H1 (cell line): ENCODE measurements around the gene SCYL1. TPM values are rescaled to one million over a fixed set of nuclear protein-coding genes. Genes with fewer than 3 reads are reported as not detected.

Experiments used
- FOSL1 ChIP-seq: IDR thresholded peaks from 2 replicates; pipeline ENCODE4 v1.6.1; 2011; ENCODE audit warnings: mild to moderate bottlenecking, low read depth, low read length, moderate library complexity; ENCODE audit not compliant: insufficient read depth
- JUN ChIP-seq: IDR thresholded peaks from 2 replicates; pipeline ENCODE4 v1.6.1; 2011; ENCODE audit warnings: low read depth, mild to moderate bottlenecking, improper control_type of control experiment, low read length
- KDM5A ChIP-seq: fragments of 200-600 bp; IDR thresholded peaks from 2 replicates; pipeline ENCODE4 v1.7.1; 2012; ENCODE audit warnings: mild to moderate bottlenecking, low read length, inconsistent platforms, mixed read lengths
- MAFK ChIP-seq: IDR thresholded peaks from 2 replicates; pipeline ENCODE4 v1.6.1; 2012; ENCODE audit warnings: low read depth, mild to moderate bottlenecking, improper control_type of control experiment, low read length
- POLR2A ChIP-seq, 2 experiments: IDR thresholded peaks; 1 replicate in 1 of 2; 2 replicates in 1 of 2; pipeline ENCODE4 v1.6.1; 2011; ENCODE audit warnings: low read depth in 2 of 2, low read length in 2 of 2, mild to moderate bottlenecking in 2 of 2; ENCODE audit errors: control extremely low read depth in 1 of 2
- POLR2AphosphoS5 ChIP-seq: IDR thresholded peaks from 2 replicates; pipeline ENCODE4 v1.6.1; 2011; ENCODE audit warnings: low read depth, low read length
- RFX5 ChIP-seq: IDR thresholded peaks from 2 replicates; pipeline ENCODE4 v1.6.1; 2011; ENCODE audit warnings: low read depth, low read length, improper control_type of control experiment, borderline replicate concordance
- SAP30 ChIP-seq: fragments of 300-600 bp; sonication (generic); IDR thresholded peaks from 2 replicates; pipeline ENCODE4 v1.7.1; 2012; ENCODE audit warnings: low read length, moderate library complexity, mild to moderate bottlenecking, inconsistent platforms; ENCODE audit not compliant: insufficient read depth, insufficient replicate concordance
- TEAD4 ChIP-seq: IDR thresholded peaks from 2 replicates; pipeline ENCODE4 v1.6.1; 2012; ENCODE audit warnings: low read depth, low read length, inconsistent platforms, mixed read lengths
- polyA plus RNA-seq, 7 experiments: library from polyadenylated mRNA; depleted of rRNA in 3 of 7; stranded (reverse) in 5 of 7; unstranded in 2 of 7; fragments of >200 nt in 5 of 7; fragments of 200-250 nt in 2 of 7; gene quantifications; 1 replicate in 5 of 7; 2 replicates in 1 of 7; 4 replicates in 1 of 7; pipeline versions ENCODE4 v1.2.1 to v1.2.3, GENCODE V29; 2011 to 2013; ENCODE audit warnings: missing spikeins in 2 of 7, mixed read lengths in 2 of 7
- total RNA-seq: library from RNA; stranded (reverse); fragmentation: NEBNext Ultra II Directional; extraction: Animal tissue kit (Norgen Biotek cat#: 25700); gene quantifications from 2 replicates; pipeline ENCODE4 v1.2.1, GENCODE V29; 2021
- TF ChIP-seq, protein P1 (sequence below): fragments of 300-600 bp; sonication (generic); IDR thresholded peaks from 2 replicates; pipeline ENCODE4 v1.7.1; 2012; ENCODE audit warnings: low read length, moderate library complexity, mild to moderate bottlenecking, inconsistent platforms; ENCODE audit not compliant: insufficient replicate concordance

Gene SCYL1
- total and polyA plus RNA-seq, 2 of the 8 experiments (the other 6 are each of a cell fraction or from before 2014, with no cell fraction given), result 59.8 to 77.7 TPM

DNA sequence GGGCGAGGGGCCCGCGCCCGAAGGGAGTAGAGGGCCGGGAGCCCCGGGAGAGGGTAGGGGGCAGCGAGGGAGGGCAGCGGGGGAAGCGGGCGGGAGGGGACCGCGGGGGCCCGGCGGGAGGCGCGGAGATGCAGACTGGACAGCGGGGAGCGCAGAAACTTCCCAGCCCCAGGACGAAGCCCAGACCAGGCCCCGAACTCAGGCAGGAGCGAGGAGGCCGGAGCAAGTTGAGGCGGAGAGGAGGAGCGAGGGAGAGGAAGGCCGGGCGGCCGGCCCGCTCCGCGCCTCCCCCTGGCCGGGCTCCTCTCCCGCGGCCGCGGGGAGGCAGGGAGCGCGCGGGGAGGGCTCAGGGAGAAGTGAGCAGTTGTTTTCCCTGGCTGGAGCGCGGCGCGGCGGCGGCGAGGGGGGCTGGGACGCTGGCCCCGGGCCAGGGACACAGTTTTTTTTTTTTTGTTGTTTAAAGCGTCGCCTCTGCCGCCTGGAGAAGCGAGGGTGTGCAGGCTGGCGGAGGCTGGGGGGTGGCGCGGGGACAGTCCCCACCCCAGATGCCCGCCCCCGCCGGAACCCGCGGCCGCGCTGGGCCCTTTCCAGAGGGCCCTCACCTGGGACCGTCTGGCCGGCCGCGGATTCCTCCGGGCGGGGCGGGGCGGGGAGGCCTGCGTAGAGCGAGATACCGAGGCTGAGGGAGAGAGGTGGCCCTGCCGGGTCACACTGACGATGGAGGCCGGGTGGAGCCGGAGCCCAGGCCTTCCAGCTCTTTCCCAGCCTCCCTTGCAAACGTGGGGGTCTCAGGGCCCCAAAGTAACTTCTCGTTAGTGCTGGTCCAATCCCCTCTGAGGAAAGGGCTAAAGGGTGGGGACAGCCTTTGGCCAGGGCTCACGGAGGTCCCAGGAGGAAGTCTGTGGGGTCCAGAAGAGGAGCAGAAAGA is 33.4 kb downstream of the SCYL1 start, which contains the start of gene LTBP3 (continued):
- TF ChIP-seq, protein P1, sequence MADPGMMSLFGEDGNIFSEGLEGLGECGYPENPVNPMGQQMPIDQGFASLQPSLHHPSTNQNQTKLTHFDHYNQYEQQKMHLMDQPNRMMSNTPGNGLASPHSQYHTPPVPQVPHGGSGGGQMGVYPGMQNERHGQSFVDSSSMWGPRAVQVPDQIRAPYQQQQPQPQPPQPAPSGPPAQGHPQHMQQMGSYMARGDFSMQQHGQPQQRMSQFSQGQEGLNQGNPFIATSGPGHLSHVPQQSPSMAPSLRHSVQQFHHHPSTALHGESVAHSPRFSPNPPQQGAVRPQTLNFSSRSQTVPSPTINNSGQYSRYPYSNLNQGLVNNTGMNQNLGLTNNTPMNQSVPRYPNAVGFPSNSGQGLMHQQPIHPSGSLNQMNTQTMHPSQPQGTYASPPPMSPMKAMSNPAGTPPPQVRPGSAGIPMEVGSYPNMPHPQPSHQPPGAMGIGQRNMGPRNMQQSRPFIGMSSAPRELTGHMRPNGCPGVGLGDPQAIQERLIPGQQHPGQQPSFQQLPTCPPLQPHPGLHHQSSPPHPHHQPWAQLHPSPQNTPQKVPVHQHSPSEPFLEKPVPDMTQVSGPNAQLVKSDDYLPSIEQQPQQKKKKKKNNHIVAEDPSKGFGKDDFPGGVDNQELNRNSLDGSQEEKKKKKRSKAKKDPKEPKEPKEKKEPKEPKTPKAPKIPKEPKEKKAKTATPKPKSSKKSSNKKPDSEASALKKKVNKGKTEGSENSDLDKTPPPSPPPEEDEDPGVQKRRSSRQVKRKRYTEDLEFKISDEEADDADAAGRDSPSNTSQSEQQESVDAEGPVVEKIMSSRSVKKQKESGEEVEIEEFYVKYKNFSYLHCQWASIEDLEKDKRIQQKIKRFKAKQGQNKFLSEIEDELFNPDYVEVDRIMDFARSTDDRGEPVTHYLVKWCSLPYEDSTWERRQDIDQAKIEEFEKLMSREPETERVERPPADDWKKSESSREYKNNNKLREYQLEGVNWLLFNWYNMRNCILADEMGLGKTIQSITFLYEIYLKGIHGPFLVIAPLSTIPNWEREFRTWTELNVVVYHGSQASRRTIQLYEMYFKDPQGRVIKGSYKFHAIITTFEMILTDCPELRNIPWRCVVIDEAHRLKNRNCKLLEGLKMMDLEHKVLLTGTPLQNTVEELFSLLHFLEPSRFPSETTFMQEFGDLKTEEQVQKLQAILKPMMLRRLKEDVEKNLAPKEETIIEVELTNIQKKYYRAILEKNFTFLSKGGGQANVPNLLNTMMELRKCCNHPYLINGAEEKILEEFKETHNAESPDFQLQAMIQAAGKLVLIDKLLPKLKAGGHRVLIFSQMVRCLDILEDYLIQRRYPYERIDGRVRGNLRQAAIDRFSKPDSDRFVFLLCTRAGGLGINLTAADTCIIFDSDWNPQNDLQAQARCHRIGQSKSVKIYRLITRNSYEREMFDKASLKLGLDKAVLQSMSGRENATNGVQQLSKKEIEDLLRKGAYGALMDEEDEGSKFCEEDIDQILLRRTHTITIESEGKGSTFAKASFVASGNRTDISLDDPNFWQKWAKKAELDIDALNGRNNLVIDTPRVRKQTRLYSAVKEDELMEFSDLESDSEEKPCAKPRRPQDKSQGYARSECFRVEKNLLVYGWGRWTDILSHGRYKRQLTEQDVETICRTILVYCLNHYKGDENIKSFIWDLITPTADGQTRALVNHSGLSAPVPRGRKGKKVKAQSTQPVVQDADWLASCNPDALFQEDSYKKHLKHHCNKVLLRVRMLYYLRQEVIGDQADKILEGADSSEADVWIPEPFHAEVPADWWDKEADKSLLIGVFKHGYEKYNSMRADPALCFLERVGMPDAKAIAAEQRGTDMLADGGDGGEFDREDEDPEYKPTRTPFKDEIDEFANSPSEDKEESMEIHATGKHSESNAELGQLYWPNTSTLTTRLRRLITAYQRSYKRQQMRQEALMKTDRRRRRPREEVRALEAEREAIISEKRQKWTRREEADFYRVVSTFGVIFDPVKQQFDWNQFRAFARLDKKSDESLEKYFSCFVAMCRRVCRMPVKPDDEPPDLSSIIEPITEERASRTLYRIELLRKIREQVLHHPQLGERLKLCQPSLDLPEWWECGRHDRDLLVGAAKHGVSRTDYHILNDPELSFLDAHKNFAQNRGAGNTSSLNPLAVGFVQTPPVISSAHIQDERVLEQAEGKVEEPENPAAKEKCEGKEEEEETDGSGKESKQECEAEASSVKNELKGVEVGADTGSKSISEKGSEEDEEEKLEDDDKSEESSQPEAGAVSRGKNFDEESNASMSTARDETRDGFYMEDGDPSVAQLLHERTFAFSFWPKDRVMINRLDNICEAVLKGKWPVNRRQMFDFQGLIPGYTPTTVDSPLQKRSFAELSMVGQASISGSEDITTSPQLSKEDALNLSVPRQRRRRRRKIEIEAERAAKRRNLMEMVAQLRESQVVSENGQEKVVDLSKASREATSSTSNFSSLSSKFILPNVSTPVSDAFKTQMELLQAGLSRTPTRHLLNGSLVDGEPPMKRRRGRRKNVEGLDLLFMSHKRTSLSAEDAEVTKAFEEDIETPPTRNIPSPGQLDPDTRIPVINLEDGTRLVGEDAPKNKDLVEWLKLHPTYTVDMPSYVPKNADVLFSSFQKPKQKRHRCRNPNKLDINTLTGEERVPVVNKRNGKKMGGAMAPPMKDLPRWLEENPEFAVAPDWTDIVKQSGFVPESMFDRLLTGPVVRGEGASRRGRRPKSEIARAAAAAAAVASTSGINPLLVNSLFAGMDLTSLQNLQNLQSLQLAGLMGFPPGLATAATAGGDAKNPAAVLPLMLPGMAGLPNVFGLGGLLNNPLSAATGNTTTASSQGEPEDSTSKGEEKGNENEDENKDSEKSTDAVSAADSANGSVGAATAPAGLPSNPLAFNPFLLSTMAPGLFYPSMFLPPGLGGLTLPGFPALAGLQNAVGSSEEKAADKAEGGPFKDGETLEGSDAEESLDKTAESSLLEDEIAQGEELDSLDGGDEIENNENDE, result no peak
- TF ChIP-seq TEAD4, result peak; percentile 62
- TF ChIP-seq SAP30, result no peak
- no peak for TF ChIP-seq POLR2AphosphoS5
- TF ChIP-seq KDM5A, result no peak
- no peak for TF ChIP-seq MAFK
- no peak for TF ChIP-seq RFX5
- TF ChIP-seq POLR2A (IDR thresholded peaks at IDR 0.05; ENCODE audit: control extremely low read depth in 1 of 2, low read depth in 2 of 2, low read length in 2 of 2), result no peak
- TF ChIP-seq JUN, result no peak
- TF ChIP-seq FOSL1, result no peak
